ENCODE measurements around the gene URB2.

DNA sequence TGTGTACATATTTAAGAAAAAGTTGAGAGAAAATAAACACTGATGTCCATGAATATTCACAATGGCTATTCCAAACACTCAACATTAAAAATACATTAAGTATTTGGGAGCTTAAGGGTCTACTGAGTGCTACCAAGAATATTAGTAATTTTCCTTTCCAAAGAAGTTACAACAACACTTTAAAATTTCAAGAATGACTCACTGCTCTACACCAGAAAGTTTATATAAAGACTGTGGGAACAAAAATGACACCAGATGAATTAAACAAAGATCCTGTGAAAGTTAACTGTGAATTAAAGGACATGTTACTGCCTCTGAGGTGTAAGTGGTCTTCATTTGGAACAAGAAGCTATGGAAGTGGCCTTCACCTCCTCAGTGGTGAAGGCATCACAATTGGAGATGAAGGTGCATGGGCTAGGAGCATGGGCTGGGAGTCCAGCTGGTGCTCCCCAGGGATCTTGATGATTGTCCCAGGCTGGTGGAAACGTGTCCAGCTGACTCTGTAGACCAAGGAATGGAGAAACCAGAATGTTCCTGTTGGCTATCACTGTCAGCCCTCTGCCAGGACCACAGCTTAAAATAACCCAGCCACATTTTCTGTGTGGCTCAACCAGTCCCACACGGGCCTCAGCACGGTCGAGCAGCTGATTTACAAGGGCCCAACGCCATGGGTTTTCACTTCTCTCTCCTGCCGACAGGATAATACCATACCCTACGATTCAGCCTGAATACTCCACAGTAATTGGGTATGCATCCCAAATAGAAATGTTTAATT lies 28.9 kb upstream of the URB2 start:
- no peak for TF ChIP-seq CTCF (IDR thresholded peaks at IDR 0.05)
- no peak for TF ChIP-seq EZH2 (IDR thresholded peaks at IDR 0.05)

All from neural progenitor cell (in vitro differentiated cells).